HEK293T (cell line): ENCODE data around the gene IP6K3.

Source experiments
- CTCF ChIA-PET: fragments of 350-600 bp; formaldehyde crosslinking; extraction: SDS; loops from one replicate; lab custom pipeline; 2021; ENCODE audit warnings: antibody characterized with exemption, inconsistent platforms; lab: Yijun Ruan, JAX
- POLR2A ChIA-PET: fragments of 350-600 bp; formaldehyde crosslinking; extraction: SDS; loops from one replicate; lab custom pipeline; 2020; ENCODE audit warnings: antibody characterized with exemption, inconsistent platforms; lab: Yijun Ruan, JAX
- DNase-seq: peaks from one replicate; pipeline ENCODE4 v3.0.0; 2012; ENCODE audit warnings: mixed read lengths; ENCODE audit errors: extremely low spot score
- ARNT ChIP-seq: fragments of 450-650 bp; IDR thresholded peaks from 2 replicates; pipeline ENCODE4 v1.6.1; 2017; ENCODE audit warnings: mild to moderate bottlenecking
- BHLHE40 ChIP-seq: fragments of 450-650 bp; IDR thresholded peaks from 2 replicates; pipeline ENCODE4 v1.6.1; 2016; ENCODE audit warnings: mild to moderate bottlenecking, moderate library complexity, borderline replicate concordance
- CTBP1 ChIP-seq: fragments of 450-650 bp; IDR thresholded peaks from 2 replicates; pipeline ENCODE4 v1.6.1; 2016; ENCODE audit warnings: borderline replicate concordance
- ELF4 ChIP-seq: fragments of 450-650 bp; IDR thresholded peaks from 2 replicates; pipeline ENCODE4 v1.6.1; 2017; ENCODE audit warnings: antibody characterized with exemption
- FOXA1 ChIP-seq: fragments of 450-650 bp; IDR thresholded peaks from 2 replicates; pipeline ENCODE4 v1.6.1; 2016; ENCODE audit warnings: mild to moderate bottlenecking
- FOXK2 ChIP-seq: fragments of 450-650 bp; IDR thresholded peaks from 2 replicates; pipeline ENCODE4 v1.6.1; 2016; ENCODE audit warnings: mild to moderate bottlenecking
- FOXM1 ChIP-seq: fragments of 450-650 bp; IDR thresholded peaks from 2 replicates; pipeline ENCODE4 v1.6.1; 2017; ENCODE audit warnings: mild to moderate bottlenecking, borderline replicate concordance
- HDGF ChIP-seq: fragments of 450-650 bp; IDR thresholded peaks from 2 replicates; pipeline ENCODE4 v1.6.1; 2017; ENCODE audit warnings: antibody characterized with exemption, borderline replicate concordance
- L3MBTL2 ChIP-seq: fragments of 450-650 bp; conservative IDR thresholded peaks from 2 replicates; pipeline ENCODE4 v1.6.1; 2016; ENCODE audit warnings: mild to moderate bottlenecking
- LEF1 ChIP-seq: fragments of 450-650 bp; IDR thresholded peaks from 2 replicates; pipeline ENCODE4 v1.6.1; 2017; ENCODE audit warnings: mild to moderate bottlenecking, borderline replicate concordance
- NFRKB ChIP-seq: fragments of 450-650 bp; IDR thresholded peaks from 2 replicates; pipeline ENCODE4 v1.6.1; 2016; ENCODE audit warnings: mild to moderate bottlenecking, moderate library complexity
- SP1 ChIP-seq: fragments of 450-650 bp; IDR thresholded peaks from 2 replicates; pipeline ENCODE4 v1.6.1; 2017
- SUZ12 ChIP-seq: fragments of 450-650 bp; IDR thresholded peaks from 2 replicates; pipeline ENCODE4 v1.6.1; 2016; ENCODE audit warnings: mild to moderate bottlenecking
- TARDBP ChIP-seq: fragments of 450-650 bp; IDR thresholded peaks from 2 replicates; pipeline ENCODE4 v1.6.1; 2016
- ZNF384 ChIP-seq: fragments of 450-650 bp; IDR thresholded peaks from 2 replicates; pipeline ENCODE4 v1.6.1; 2016
- TF ChIP-seq, protein P1 (sequence below): fragments of 450-650 bp; IDR thresholded peaks from 2 replicates; pipeline ENCODE4 v1.6.1; 2016

The IP6K3 gene

DNA sequence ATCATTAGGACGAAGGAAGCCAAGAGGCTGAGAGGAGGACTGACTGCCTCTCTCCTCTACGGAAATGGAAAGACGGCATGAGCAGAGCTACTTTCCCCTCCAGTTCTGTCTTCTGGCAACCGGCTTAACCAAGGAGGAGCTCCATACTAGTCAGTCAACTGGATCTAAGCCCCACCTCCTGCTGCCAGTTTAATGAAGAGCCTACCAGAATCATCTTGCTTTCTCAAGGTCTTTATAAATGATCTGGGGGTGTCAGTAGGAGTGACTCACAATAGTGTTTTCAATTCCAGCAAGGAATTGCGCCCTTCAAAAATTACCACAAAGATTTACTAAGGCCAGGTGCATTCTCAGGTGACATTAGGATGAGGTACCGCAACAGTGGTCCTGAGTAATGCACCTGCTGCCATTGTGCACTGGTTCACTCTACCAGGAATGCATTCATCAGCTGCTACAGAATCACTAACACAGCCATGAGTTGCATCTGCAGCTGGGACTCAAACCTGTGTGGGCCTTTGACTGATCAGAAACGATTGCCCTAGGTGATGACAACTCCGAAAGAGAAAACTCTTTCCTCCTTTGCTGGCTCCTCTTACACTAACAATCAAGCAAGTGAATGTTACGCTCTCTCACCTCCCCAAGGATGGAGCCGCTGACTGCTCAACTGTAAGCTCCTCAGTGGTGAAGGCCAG lies 38.0 kb downstream of the IP6K3 start:
- ChIA-PET CTCF (interaction anchor here (1.3 kb wide), 1 partner anchor 119 kb away, joined by 5 read pairs; no protein-coding TSS in a partner anchor), POLR2A (interaction anchor here (1.0 to 1.5 kb wide), 3 partner anchors 22 to 129 kb away, joined by 3 to 4 read pairs (median 3); partner anchors contain the start of genes BAK1 and ITPR3)
- TF ChIP-seq SP1 (no peak), FOXM1 (no peak), ELF4 (no peak), LEF1 (no peak), CTBP1 (no peak), TARDBP (no peak), SUZ12 (no peak), ZNF384 (no peak), FOXK2 (no peak), FOXA1 (no peak), ARNT (no peak), HDGF (no peak), BHLHE40 (no peak), NFRKB (no peak), L3MBTL2 (no peak)
- TF ChIP-seq, protein P1, sequence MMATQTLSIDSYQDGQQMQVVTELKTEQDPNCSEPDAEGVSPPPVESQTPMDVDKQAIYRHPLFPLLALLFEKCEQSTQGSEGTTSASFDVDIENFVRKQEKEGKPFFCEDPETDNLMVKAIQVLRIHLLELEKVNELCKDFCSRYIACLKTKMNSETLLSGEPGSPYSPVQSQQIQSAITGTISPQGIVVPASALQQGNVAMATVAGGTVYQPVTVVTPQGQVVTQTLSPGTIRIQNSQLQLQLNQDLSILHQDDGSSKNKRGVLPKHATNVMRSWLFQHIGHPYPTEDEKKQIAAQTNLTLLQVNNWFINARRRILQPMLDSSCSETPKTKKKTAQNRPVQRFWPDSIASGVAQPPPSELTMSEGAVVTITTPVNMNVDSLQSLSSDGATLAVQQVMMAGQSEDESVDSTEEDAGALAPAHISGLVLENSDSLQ, result no peak
- no peak for DNase-seq

DNA sequence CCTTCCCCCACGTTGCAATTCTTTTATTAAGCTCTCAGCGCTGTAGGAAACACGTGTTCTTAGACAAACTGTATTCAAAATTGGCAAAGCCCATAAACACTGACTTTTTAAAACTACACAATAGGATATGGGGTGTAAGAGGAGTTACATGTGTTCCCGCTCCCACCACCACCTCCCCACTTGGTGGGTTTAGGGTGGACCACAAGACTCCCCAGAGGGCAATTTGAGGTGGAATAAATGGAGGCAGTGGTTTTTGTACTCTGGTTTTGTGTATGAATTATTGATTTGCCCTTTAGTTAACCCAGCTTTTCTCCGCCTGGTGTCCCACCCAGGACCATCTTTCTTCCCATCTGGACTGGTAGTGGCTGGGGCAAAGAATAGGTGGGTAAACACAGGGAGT lies 38.9 kb downstream of the IP6K3 start:
- CTCF ChIA-PET, result interaction anchor here (1.3 kb wide), 1 partner anchor 118 kb away, joined by 5 read pairs; no protein-coding TSS in a partner anchor
- DNase-seq, result no peak
- TF ChIP-seq NFRKB (no peak), ZNF384 (no peak), FOXM1 (no peak), FOXA1 (no peak), SP1 (no peak), CTBP1 (no peak), ARNT (no peak), BHLHE40 (no peak), LEF1 (no peak), L3MBTL2 (no peak), SUZ12 (no peak), ELF4 (no peak), HDGF (no peak), FOXK2 (no peak), TARDBP (no peak)
- TF ChIP-seq, protein P1, result no peak
- POLR2A ChIA-PET, result interaction anchor here (1.5 kb wide), 1 partner anchor 87 kb away, joined by 4 read pairs; the partner anchor contains the start of gene ITPR3

DNA sequence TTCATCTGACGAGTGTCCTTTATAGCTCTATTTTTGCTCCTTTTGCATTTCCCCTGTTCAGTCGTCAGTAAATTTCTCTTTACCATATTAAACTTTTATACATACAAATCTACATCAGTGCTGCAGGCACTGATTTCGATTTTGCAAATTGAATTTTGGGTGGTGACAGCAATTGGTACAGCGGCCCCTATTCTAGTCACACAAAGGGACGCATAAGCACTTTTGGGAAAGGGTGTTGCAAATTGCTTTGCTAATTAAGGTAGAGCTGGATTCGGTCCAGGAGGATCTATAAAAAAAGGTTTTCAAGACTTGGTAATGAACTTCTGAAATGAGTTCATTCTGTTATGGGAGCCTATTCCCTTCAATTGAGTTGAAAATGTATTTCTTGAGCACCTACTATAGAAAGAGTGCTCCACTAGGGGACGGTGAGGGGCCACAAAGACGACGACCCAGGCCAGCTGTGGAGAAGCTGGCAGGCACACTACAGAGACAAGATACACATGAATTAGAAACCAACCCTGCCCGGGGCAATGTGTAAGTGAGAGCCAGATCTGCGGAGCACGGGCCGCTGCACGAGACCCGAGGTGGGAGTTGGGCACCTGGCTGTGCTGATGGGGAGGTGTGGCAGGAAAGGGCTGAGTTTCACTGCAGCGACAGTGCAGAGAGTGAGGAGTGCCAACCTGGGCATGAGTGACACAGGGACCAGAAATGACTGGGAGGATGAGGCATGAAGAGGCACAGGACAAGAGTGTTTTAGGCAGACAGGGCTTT lies 40.6 kb downstream of the IP6K3 start:
- ChIA-PET POLR2A (interaction anchor here (0.8 to 1.1 kb wide), 3 partner anchors 11 to 120 kb away, joined by 3 to 4 read pairs (median 4); no protein-coding TSS in a partner anchor), CTCF (no interaction called here)
- TF ChIP-seq ZNF384, result no peak
- no peak for TF ChIP-seq FOXA1
- TF ChIP-seq, protein P1, result no peak
- TF ChIP-seq L3MBTL2, result no peak
- DNase-seq, result no peak

DNA sequence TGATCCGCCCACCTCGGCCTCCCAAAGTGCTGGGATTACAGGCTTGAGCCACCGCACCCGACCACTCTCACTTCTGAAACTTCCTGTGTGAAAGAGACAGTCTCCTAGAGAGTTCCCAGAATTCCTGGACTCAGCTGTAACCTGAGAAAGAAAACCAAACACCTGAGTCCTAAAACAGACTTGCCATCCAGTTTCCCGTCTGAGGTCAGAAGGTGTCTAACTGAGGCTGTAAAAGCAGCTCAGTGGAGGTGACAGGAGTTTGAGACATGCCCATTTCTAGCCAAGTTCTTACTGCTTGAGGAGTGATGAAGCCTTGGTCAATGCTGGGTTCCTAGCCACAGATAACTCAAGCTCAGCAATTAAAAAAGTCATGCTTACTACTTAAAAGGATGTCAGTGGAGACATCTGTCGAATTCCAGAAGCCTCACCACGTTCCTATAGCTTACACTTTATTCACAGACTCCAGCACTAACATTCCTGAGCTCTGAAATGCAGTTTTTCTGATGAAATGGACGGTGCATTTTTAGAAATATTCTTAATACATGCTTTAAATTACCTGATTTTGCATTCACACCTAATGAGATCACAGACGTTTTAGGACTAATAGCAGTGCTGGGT lies 41.3 kb downstream of the IP6K3 start:
- DNase-seq, result no peak
- POLR2A ChIA-PET, result interaction anchor here (0.8 to 1.1 kb wide), 3 partner anchors 11 to 119 kb away, joined by 3 to 4 read pairs (median 4); no protein-coding TSS in a partner anchor
- no peak for TF ChIP-seq ELF4
- CTCF ChIA-PET, result no interaction called here

DNA sequence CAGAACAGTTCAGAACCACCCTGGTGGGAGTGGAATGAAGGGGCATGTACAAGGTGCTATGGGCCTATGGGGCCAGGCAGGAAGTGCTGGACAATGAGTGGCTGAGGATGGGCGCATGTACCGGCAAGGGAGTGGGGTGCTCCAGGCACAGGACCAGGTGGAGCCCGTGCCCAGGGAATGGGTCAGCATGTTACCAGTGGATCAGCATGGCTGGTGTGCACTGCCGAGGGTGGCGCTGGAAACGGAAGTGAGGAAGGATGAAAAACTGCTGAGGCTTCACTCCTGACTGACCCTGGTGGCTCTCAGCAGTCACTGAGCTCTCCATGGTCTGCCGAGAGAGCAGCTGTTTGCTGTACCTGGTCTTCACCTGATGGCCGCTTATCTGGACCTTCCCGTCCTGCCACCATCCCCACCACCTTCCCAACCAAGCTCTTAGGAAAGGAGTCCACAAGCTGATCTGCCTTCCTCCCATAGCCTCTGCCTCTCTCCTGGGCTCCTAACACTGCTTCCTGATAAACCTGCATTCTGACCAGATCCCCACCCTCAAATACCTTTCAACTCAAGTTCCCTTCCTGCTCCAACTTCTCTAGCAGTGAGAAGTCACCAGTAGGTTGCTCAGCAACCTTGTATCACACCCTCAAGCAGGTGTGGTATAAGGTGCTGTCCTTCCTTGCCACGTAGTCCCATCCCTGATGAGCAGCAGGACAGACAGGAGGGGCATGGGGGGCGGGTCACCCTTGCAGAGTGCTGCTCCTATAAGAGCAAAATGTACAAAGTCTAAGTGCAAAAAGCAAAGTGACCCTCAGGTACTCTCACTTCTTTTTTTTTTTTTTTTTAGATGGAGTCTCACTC lies 42.3 kb downstream of the IP6K3 start:
- TF ChIP-seq CTBP1 (no peak), NFRKB (no peak)
- DNase-seq, result no peak
- ChIA-PET POLR2A (no interaction called here), CTCF (no interaction called here)
